ENCODE results near the gene CPXM2.
"Not testable (repeated sequence)": the region's sequence is repeated elsewhere in the genome, so short reads cannot be mapped to it uniquely, and the experiment has no call there.

The CPXM2 gene

GRCh38 chr10:123743441-123744223 is 148.0 kb downstream of the CPXM2 start:
- H3K27ac ChIP-seq (ENCODE audit: insufficient read depth in 1 of 2, low read depth in 1 of 2, low read length in 2 of 2, poor library complexity in 1 of 2, severe bottlenecking in 2 of 2) = no peak overlapping the region
- POLR2A ChIA-PET = no interaction called here
- no peak for DNase-seq
- H3K4me3 ChIP-seq (ENCODE audit: control insufficient read depth in 1 of 7, extremely low read depth in 1 of 7, insufficient read depth in 4 of 7, low read depth in 2 of 7, low read length in 6 of 7) = no peak overlapping the region
- peaks cover 0 to 32% (median 3%) of the 10 kb centered on the region in 5 experiments for H3K27me3 ChIP-seq (replicated peaks in 2 of 5; ENCODE audit: control insufficient read depth in 4 of 5, insufficient read depth in 5 of 5, low read length in 4 of 5)
- H3K36me3 ChIP-seq (ENCODE audit: control insufficient read depth in 4 of 4, insufficient read depth in 4 of 4, low read length in 3 of 4) = no peaks in the 10 kb centered on the region
- H3K4me1 ChIP-seq (ENCODE audit: control extremely low read depth in 1 of 4, control insufficient read depth in 4 of 4, insufficient read depth in 4 of 4, low read length in 3 of 4) = no peaks in the 10 kb centered on the region
- H3K9me3 ChIP-seq (ENCODE audit: control extremely low read depth in 1 of 5, control insufficient read depth in 4 of 5, insufficient read depth in 2 of 5, low read depth in 1 of 5, low read length in 4 of 5) = no peaks in the 10 kb centered on the region
- CTCF ChIA-PET = no interaction called here
- WGBS (ENCODE audit: insufficient coverage) = 88% methylated on average over 13 of the region's 13 CpGs

GRCh38 chr10:123742751-123743440 is 148.7 kb downstream of the CPXM2 start:
- H3K36me3 ChIP-seq (ENCODE audit: control insufficient read depth in 4 of 4, insufficient read depth in 4 of 4, low read length in 3 of 4) = no peaks in the 10 kb centered on the region
- no peak overlapping the region for H3K4me3 ChIP-seq (ENCODE audit: control insufficient read depth in 1 of 7, extremely low read depth in 1 of 7, insufficient read depth in 4 of 7, low read depth in 2 of 7, low read length in 6 of 7)
- CTCF ChIA-PET = no interaction called here
- WGBS (ENCODE audit: insufficient coverage) = 83% methylated on average over 9 of the region's 10 CpGs
- H3K4me1 ChIP-seq (ENCODE audit: control extremely low read depth in 1 of 4, control insufficient read depth in 4 of 4, insufficient read depth in 4 of 4, low read length in 3 of 4) = no peaks in the 10 kb centered on the region
- POLR2A ChIA-PET = no interaction called here
- peaks cover 0 to 32% (median 3%) of the 10 kb centered on the region in 5 experiments for H3K27me3 ChIP-seq (replicated peaks in 2 of 5; ENCODE audit: control insufficient read depth in 4 of 5, insufficient read depth in 5 of 5, low read length in 4 of 5)
- no peak for DNase-seq
- H3K27ac ChIP-seq (ENCODE audit: insufficient read depth in 1 of 2, low read depth in 1 of 2, low read length in 2 of 2, poor library complexity in 1 of 2, severe bottlenecking in 2 of 2) = no peak overlapping the region
- no peaks in the 10 kb centered on the region for H3K9me3 ChIP-seq (ENCODE audit: control extremely low read depth in 1 of 5, control insufficient read depth in 4 of 5, insufficient read depth in 2 of 5, low read depth in 1 of 5, low read length in 4 of 5)

GRCh38 chr10:123741711-123742110 is 149.9 kb downstream of the CPXM2 start:
- WGBS (ENCODE audit: insufficient coverage) = 97% methylated on average over 5 of the region's 5 CpGs
- CTCF ChIA-PET = no interaction called here
- no peaks in the 10 kb centered on the region for H3K4me1 ChIP-seq (ENCODE audit: control extremely low read depth in 1 of 4, control insufficient read depth in 4 of 4, insufficient read depth in 4 of 4, low read length in 3 of 4)

DNA sequence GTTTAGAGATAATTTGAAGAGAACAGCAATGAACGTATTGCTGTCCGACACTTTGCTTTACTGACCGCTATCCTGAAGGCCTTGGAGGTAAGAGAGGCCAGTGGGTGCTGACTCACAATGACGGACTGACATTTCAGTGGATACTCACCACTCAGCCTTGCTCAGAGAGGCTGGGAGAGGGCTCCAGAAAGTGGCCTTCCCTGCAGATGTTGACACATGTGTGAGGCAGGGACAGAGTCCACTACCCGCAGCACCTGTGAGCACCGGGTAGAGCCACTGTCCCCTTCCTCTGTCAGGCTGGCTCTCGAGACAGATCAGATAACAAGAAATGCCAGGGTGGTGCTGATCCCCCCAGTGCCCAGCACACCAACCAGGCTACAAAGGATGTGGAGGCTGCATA is 150.5 kb downstream of the CPXM2 start:
- no peak for DNase-seq
- Histone ChIP-seq H3K27ac (ENCODE audit: insufficient read depth in 1 of 2, low read depth in 1 of 2, low read length in 2 of 2, poor library complexity in 1 of 2, severe bottlenecking in 2 of 2) (no peak overlapping the region), H3K27me3 (replicated peaks in 2 of 5; ENCODE audit: control insufficient read depth in 4 of 5, insufficient read depth in 5 of 5, low read length in 4 of 5) (peaks cover 0 to 20% (median 3%) of the 10 kb centered on the region in 5 experiments), H3K9me3 (ENCODE audit: control extremely low read depth in 1 of 5, control insufficient read depth in 4 of 5, insufficient read depth in 2 of 5, low read depth in 1 of 5, low read length in 4 of 5) (peaks cover 0 to 5% (median 1%) of the 10 kb centered on the region in 5 experiments), H3K4me1 (ENCODE audit: control extremely low read depth in 1 of 4, control insufficient read depth in 4 of 4, insufficient read depth in 4 of 4, low read length in 3 of 4) (no peaks in the 10 kb centered on the region), H3K36me3 (ENCODE audit: control insufficient read depth in 4 of 4, insufficient read depth in 4 of 4, low read length in 3 of 4) (no peaks in the 10 kb centered on the region), H3K4me3 (ENCODE audit: control insufficient read depth in 1 of 7, extremely low read depth in 1 of 7, insufficient read depth in 4 of 7, low read depth in 2 of 7, low read length in 6 of 7) (no peak overlapping the region)
- ChIA-PET CTCF (no interaction called here), POLR2A (no interaction called here)
- 78% methylated on average over 6 of the region's 7 CpGs for WGBS (ENCODE audit: insufficient coverage)

More at GRCh38 chr10:123741711-123742110, 149.9 kb downstream of the CPXM2 start:
- Histone ChIP-seq H3K27me3 (replicated peaks in 2 of 5; ENCODE audit: control insufficient read depth in 4 of 5, insufficient read depth in 5 of 5, low read length in 4 of 5) (peaks cover 0 to 24% (median 3%) of the 10 kb centered on the region in 5 experiments), H3K9me3 (ENCODE audit: control extremely low read depth in 1 of 5, control insufficient read depth in 4 of 5, insufficient read depth in 2 of 5, low read depth in 1 of 5, low read length in 4 of 5) (peaks cover 0 to 5% (median 0%) of the 10 kb centered on the region in 5 experiments), H3K36me3 (ENCODE audit: control insufficient read depth in 4 of 4, insufficient read depth in 4 of 4, low read length in 3 of 4) (no peaks in the 10 kb centered on the region), H3K27ac (ENCODE audit: insufficient read depth in 1 of 2, low read depth in 1 of 2, low read length in 2 of 2, poor library complexity in 1 of 2, severe bottlenecking in 2 of 2) (no peak overlapping the region), H3K4me3 (ENCODE audit: control insufficient read depth in 1 of 7, extremely low read depth in 1 of 7, insufficient read depth in 4 of 7, low read depth in 2 of 7, low read length in 6 of 7) (no peak overlapping the region)
- POLR2A ChIA-PET = no interaction called here
- DNase-seq = no peak

GRCh38 chr10:123736917-123737316 is 154.7 kb downstream of the CPXM2 start:
- CTCF ChIA-PET; POLR2A ChIA-PET; DNase-seq; H3K4me3 ChIP-seq (ENCODE audit: control insufficient read depth in 1 of 7, extremely low read depth in 1 of 7, insufficient read depth in 4 of 7, low read depth in 2 of 7, low read length in 6 of 7); H3K27me3 ChIP-seq (replicated peaks in 2 of 5; ENCODE audit: control insufficient read depth in 4 of 5, insufficient read depth in 5 of 5, low read length in 4 of 5); H3K4me1 ChIP-seq (ENCODE audit: control extremely low read depth in 1 of 4, control insufficient read depth in 4 of 4, insufficient read depth in 4 of 4, low read length in 3 of 4); H3K27ac ChIP-seq (ENCODE audit: insufficient read depth in 1 of 2, low read depth in 1 of 2, low read length in 2 of 2, poor library complexity in 1 of 2, severe bottlenecking in 2 of 2); H3K9me3 ChIP-seq (ENCODE audit: control extremely low read depth in 1 of 5, control insufficient read depth in 4 of 5, insufficient read depth in 2 of 5, low read depth in 1 of 5, low read length in 4 of 5); H3K36me3 ChIP-seq (ENCODE audit: control insufficient read depth in 4 of 4, insufficient read depth in 4 of 4, low read length in 3 of 4): not testable (repeated sequence)
- 80% methylated on average over 2 of the region's 4 CpGs for WGBS (ENCODE audit: insufficient coverage)

DNA sequence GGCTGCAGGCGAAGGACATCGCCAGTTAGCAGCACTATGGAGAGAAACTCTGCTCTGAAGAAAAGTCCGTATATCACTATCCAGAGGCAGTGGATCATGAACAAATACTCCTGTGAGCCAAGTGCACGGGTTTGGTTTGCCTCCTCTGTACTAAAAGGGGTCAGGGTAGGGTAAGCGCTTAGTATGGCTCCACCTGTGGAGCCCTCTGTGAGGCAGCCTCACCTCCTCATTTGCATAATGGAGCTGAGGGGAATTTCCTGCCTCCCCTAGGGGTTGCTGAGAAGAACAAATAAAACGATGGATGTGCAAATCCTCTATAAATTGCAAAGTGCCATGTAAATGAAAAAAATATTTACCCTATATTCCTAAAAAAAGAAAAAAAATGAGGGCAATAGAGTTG is 162.1 kb downstream of the CPXM2 start:
- ChIA-PET CTCF (no interaction called here), POLR2A (no interaction called here)
- H3K36me3 ChIP-seq (ENCODE audit: control insufficient read depth in 4 of 4, insufficient read depth in 4 of 4, low read length in 3 of 4) = no peaks in the 10 kb centered on the region
- H3K27ac ChIP-seq (ENCODE audit: insufficient read depth in 1 of 2, low read depth in 1 of 2, low read length in 2 of 2, poor library complexity in 1 of 2, severe bottlenecking in 2 of 2) = no peak overlapping the region
- no peak for DNase-seq
- peaks cover 0 to 16% (median 3%) of the 10 kb centered on the region in 5 experiments for H3K9me3 ChIP-seq (ENCODE audit: control extremely low read depth in 1 of 5, control insufficient read depth in 4 of 5, insufficient read depth in 2 of 5, low read depth in 1 of 5, low read length in 4 of 5)
- 82% methylated on average over 5 of the region's 6 CpGs for WGBS (ENCODE audit: insufficient coverage)
- no peak overlapping the region for H3K4me3 ChIP-seq (ENCODE audit: control insufficient read depth in 1 of 7, extremely low read depth in 1 of 7, insufficient read depth in 4 of 7, low read depth in 2 of 7, low read length in 6 of 7)
- H3K4me1 ChIP-seq (ENCODE audit: control extremely low read depth in 1 of 4, control insufficient read depth in 4 of 4, insufficient read depth in 4 of 4, low read length in 3 of 4) = no peaks in the 10 kb centered on the region
- peaks cover 0 to 6% (median 0%) of the 10 kb centered on the region in 5 experiments for H3K27me3 ChIP-seq (replicated peaks in 2 of 5; ENCODE audit: control insufficient read depth in 4 of 5, insufficient read depth in 5 of 5, low read length in 4 of 5)

GRCh38 chr10:123726836-123727235 is 164.8 kb downstream of the CPXM2 start:
- Histone ChIP-seq H3K9me3 (ENCODE audit: control extremely low read depth in 1 of 5, control insufficient read depth in 4 of 5, insufficient read depth in 2 of 5, low read depth in 1 of 5, low read length in 4 of 5) (peaks cover 0 to 15% (median 2%) of the 10 kb centered on the region in 5 experiments), H3K4me3 (ENCODE audit: control insufficient read depth in 1 of 7, extremely low read depth in 1 of 7, insufficient read depth in 4 of 7, low read depth in 2 of 7, low read length in 6 of 7) (no peak overlapping the region), H3K27me3 (replicated peaks in 2 of 5; ENCODE audit: control insufficient read depth in 4 of 5, insufficient read depth in 5 of 5, low read length in 4 of 5) (peaks cover 0 to 6% (median 0%) of the 10 kb centered on the region in 5 experiments), H3K36me3 (ENCODE audit: control insufficient read depth in 4 of 4, insufficient read depth in 4 of 4, low read length in 3 of 4) (no peaks in the 10 kb centered on the region), H3K4me1 (ENCODE audit: control extremely low read depth in 1 of 4, control insufficient read depth in 4 of 4, insufficient read depth in 4 of 4, low read length in 3 of 4) (no peaks in the 10 kb centered on the region), H3K27ac (ENCODE audit: insufficient read depth in 1 of 2, low read depth in 1 of 2, low read length in 2 of 2, poor library complexity in 1 of 2, severe bottlenecking in 2 of 2) (no peak overlapping the region)
- no peak for DNase-seq
- 100% methylated on average over 1 of the region's 2 CpGs for WGBS (ENCODE audit: insufficient coverage)
- ChIA-PET POLR2A (no interaction called here), CTCF (interaction anchor here (1.0 kb wide), 1 partner anchor 10 kb away, joined by 3 read pairs; no protein-coding TSS in a partner anchor)

Measured in common myeloid progenitor, CD34-positive (primary cell).